ENCODE data around the gene RMDN3. TPM values are rescaled to one million over a fixed set of nuclear protein-coding genes. Genes with fewer than 3 reads are reported as not detected.
A peak's percentile ranks its signal among the peaks of the same experiment; 100 is the strongest.

Gene RMDN3
- polyA plus RNA-seq (ENCODE audit: insufficient read length) = 20.2 TPM

GRCh38 chr15:40754883-40755811 lies at the start of gene RMDN3:
Gene RMDN3, minus strand, starts transcription at chr15:40755254. Its CDS starts 471 bp downstream, at chr15:40754783.
- DNase-seq (ENCODE audit: low read depth) = peak; percentile 87

GRCh38 chr15:40803688-40804087 lies 48.6 kb upstream of the RMDN3 start:
- no peak for DNase-seq (ENCODE audit: low read depth)

GRCh38 chr15:40803076-40803475 lies 48.0 kb upstream of the RMDN3 start:
- no peak for DNase-seq (ENCODE audit: low read depth)

GRCh38 chr15:40799523-40799922 lies 44.5 kb upstream of the RMDN3 start:
- no peak for DNase-seq (ENCODE audit: low read depth)

- DNase-seq (ENCODE audit: low read depth) = no peak
Measured at GRCh38 chr15:40796512-40796911, 41.5 kb upstream of the RMDN3 start.

- DNase-seq (ENCODE audit: low read depth) = no peak
Measured at GRCh38 chr15:40796041-40796440, 41.0 kb upstream of the RMDN3 start.

- DNase-seq (ENCODE audit: low read depth) = no peak
Measured at GRCh38 chr15:40793216-40793989, 38.3 kb upstream of the RMDN3 start.

GRCh38 chr15:40792394-40792793 lies 37.3 kb upstream of the RMDN3 start:
- DNase-seq (ENCODE audit: low read depth) = no peak

- DNase-seq (ENCODE audit: low read depth) = no peak
Measured at GRCh38 chr15:40790718-40791117, 35.7 kb upstream of the RMDN3 start.

GRCh38 chr15:40789999-40790398 lies 34.9 kb upstream of the RMDN3 start:
- DNase-seq (ENCODE audit: low read depth) = no peak

- DNase-seq (ENCODE audit: low read depth) = no peak
Measured at GRCh38 chr15:40789119-40789518, 34.1 kb upstream of the RMDN3 start.

GRCh38 chr15:40787991-40788390 lies 32.9 kb upstream of the RMDN3 start:
- DNase-seq (ENCODE audit: low read depth) = no peak

GRCh38 chr15:40787344-40787841 lies 32.3 kb upstream of the RMDN3 start:
- no peak for DNase-seq (ENCODE audit: low read depth)

GRCh38 chr15:40785814-40786213 lies 30.8 kb upstream of the RMDN3 start:
- DNase-seq (ENCODE audit: low read depth) = no peak

- DNase-seq (ENCODE audit: low read depth) = no peak
Measured at GRCh38 chr15:40785164-40785563, 30.1 kb upstream of the RMDN3 start.

GRCh38 chr15:40782609-40783227 lies 27.7 kb upstream of the RMDN3 start:
- no peak for DNase-seq (ENCODE audit: low read depth)

- no peak for DNase-seq (ENCODE audit: low read depth)
Measured at GRCh38 chr15:40776537-40777141, 21.6 kb upstream of the RMDN3 start.

- DNase-seq (ENCODE audit: low read depth) = no peak
Measured at GRCh38 chr15:40775740-40776536, 20.9 kb upstream of the RMDN3 start.

- DNase-seq (ENCODE audit: low read depth) = no peak
Measured at GRCh38 chr15:40775007-40775406, 20.0 kb upstream of the RMDN3 start.

- DNase-seq (ENCODE audit: low read depth) = no peak
Measured at GRCh38 chr15:40773902-40774301, 18.8 kb upstream of the RMDN3 start.

GRCh38 chr15:40773496-40773895 lies 18.4 kb upstream of the RMDN3 start:
- no peak for DNase-seq (ENCODE audit: low read depth)

All from forelimb muscle (tissue), 1 donor.